GM12801 (cell line): ENCODE measurements around the gene LCE1B.

ENCODE experiments used
- CTCF ChIP-seq: IDR thresholded peaks from one replicate; pipeline ENCODE4 v1.5.1; 2011; ENCODE audit warnings: control low read depth; ENCODE audit not compliant: insufficient read length; ENCODE audit errors: extremely low read depth

LCE1B gene

GRCh38 chr1:152811671-152812070, at the start of gene LCE1B:
Gene LCE1B (plus strand): TSS chr1:152811971. CDS start chr1:152812447, 476 bp downstream.
- no peak for TF ChIP-seq CTCF

GRCh38 chr1:152768847-152769533, 42.8 kb upstream of the LCE1B start:
- TF ChIP-seq CTCF, result no peak

GRCh38 chr1:152770411-152770810, 41.4 kb upstream of the LCE1B start:
- TF ChIP-seq CTCF, result no peak

- TF ChIP-seq CTCF, result no peak
Measured at GRCh38 chr1:152774875-152775274, 36.9 kb upstream of the LCE1B start, which contains the start of gene LCE1F. Gene LCE1F (plus strand): TSS chr1:152775140. CDS start chr1:152776372, 1,232 bp downstream.

- no peak for TF ChIP-seq CTCF
Measured at GRCh38 chr1:152776361-152776760, 35.4 kb upstream of the LCE1B start.

- TF ChIP-seq CTCF, result no peak
Measured at GRCh38 chr1:152777510-152778137, 34.1 kb upstream of the LCE1B start.

GRCh38 chr1:152783095-152783494, 28.7 kb upstream of the LCE1B start:
- TF ChIP-seq CTCF, result no peak
